Measurements from ENCODE around the gene APBB2.

APBB2 gene

GRCh38 chr4:40789771-40790170 is 424.6 kb downstream of the APBB2 start:
- no peak for DNase-seq

- no peak for DNase-seq
Measured at GRCh38 chr4:40789031-40789430, 425.3 kb downstream of the APBB2 start.

- no peak for DNase-seq
Measured at GRCh38 chr4:40788331-40788730, 426.0 kb downstream of the APBB2 start.

DNA sequence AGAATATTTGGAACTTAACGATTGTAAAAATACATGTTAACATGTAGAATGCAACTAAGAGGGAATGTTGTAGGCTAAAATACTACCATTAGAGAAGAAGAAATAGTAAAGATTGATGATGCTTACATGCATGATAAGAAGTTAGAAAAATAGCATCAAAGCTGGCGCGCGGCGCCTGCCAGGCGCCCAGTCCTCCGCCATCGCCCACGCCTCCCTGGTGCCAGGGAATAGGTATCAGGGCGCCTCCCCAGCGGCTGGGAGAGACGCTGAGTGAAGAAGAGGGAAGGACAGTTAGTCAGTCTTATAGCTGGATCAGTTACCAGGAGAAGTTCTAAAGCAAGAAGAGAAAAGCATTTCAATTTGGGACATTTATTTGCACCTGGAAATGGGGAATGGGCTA is 428.6 kb downstream of the APBB2 start:
- no peak for DNase-seq

DNA sequence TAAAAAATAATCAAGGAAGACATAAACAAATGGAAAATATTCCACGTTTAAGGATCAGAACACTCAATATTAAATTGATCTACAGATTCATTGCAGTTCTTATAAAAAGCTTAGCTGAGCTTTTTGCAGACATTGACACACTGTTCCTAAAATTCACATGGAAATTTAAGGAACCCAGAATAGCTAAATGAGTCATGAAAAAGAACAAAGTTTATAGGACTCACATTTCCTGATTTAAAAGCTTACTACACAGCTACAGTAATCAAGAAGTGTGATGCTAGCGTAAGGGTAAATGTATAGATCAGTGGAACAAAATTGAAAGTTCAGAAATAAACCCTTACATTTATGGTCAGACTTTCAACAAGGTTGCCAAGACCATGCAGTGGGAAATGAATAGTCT is 431.5 kb downstream of the APBB2 start:
- no peak for DNase-seq

DNA sequence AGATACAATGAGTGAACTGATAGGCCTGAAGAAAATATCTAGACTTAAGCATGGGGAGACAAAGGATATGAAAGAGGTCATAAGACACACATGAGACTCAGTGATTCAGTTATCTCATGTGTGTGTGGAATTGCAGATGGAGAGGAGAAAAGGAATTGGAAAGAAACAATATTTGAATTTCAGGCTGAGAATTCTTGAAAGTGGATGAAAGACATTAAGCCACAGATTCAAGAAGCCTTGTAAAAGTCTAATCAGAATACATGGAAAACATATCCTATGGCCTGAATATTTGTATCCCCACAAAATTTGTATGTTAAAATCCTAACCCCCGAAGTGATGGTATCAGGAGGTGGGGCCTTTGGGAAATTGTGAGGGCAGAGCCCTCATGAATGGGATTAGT is 436.3 kb downstream of the APBB2 start:
- no peak for DNase-seq

DNA sequence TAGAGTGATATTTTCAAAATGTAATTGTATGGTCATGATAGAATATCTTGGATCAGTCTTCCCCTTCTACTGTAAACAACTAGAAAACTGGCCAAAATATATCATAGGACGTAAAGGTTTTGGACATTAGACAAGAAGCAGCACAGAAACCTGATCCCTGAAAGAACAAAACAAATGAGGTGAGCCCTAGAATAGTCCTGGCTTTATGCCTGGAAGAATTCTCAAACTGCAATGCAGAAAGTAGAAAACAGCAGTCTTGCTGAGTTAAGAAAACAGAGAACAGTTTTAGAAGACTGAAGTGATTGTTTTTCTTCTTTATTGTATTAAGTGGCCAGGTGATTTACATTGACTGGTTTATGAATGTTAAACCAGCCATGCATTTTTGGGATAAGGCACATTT is 445.1 kb downstream of the APBB2 start:
- no peak for DNase-seq

GRCh38 chr4:40763228-40763716 is 451.1 kb downstream of the APBB2 start:
- peak; percentile 5 for DNase-seq
